Memory B cell (primary cell): Measurements from ENCODE around the gene CNRIP1.

ENCODE experiments used
- ATAC-seq: fragments of 150-1000 bp; cut with Tn5 transposase; 2 replicates; pipeline ENCODE4 v1.10.0; 2021; ENCODE audit warnings: low read depth, mild to moderate bottlenecking, moderate library complexity
- DNase-seq, 2 donors: peaks; one replicate each; pipeline ENCODE4 v3.0.0; 2022; ENCODE audit warnings: low spot score in 2 of 2
- H3K27ac Mint-ChIP-seq: one replicate; pipeline ENCODE4 v1.8.0; 2022; ENCODE audit warnings: mild to moderate bottlenecking, moderate library complexity, mixed read lengths
- H3K27me3 Mint-ChIP-seq: one replicate; pipeline ENCODE4 v1.8.0; 2022; ENCODE audit warnings: mixed read lengths
- H3K36me3 Mint-ChIP-seq: one replicate; pipeline ENCODE4 v1.8.0; 2022; ENCODE audit warnings: mild to moderate bottlenecking, mixed read lengths
- H3K4me1 Mint-ChIP-seq: one replicate; pipeline ENCODE4 v1.8.0; 2022; ENCODE audit warnings: mixed read lengths
- H3K4me3 Mint-ChIP-seq: one replicate; pipeline ENCODE4 v1.8.0; 2022; ENCODE audit warnings: mild to moderate bottlenecking, moderate library complexity, mixed read lengths
- H3K9me3 Mint-ChIP-seq: one replicate; pipeline ENCODE4 v1.8.0; 2022; ENCODE audit warnings: mixed read lengths

The CNRIP1 gene

DNA sequence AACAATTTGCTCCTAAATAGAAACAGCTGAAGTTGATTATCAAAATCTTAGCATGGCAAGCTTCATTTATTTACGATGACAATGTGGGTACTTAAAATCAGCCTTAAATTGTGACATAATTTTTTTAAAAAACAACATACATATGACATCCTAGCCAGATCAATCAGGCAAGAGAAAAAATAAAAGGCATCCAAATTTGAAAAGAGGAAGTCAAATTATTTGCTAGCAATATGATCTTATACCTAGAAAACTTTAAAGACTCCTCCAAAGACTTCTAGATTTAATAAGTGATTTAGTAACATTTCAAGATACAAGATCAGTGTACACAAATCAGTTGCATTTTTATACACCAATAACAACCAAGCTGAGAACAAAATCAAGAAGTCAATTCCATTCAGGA is 53.1 kb downstream of the CNRIP1 start:
- ATAC-seq (no peak), DNase-seq (no peak)
- Mint-ChIP-seq H3K9me3 (no peaks in the 10 kb centered on the region), H3K4me1 (peaks cover 3% of the 10 kb centered on the region), H3K27me3 (peaks cover 2% of the 10 kb centered on the region), H3K27ac (no peak overlapping the region), H3K4me3 (no peak overlapping the region), H3K36me3 (peaks cover 2% of the 10 kb centered on the region)

DNA sequence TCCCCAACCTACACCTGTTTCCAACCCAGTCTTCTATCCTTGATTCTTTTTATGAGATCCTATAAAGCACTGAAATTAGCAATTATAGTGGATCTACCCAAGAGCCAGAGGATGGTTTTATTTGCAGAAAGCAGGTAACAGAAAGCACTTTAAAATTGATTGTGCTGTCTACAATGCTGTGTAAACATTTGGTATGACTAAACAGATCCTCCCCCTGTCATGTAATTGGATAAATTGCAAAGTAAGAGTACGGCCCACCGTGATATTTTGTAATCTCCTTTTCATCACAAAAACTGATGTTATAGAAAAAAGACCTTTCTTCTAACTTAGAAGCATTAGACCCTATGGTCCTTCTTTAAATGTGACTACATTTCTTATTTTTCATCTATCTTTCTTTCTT is 56.1 kb downstream of the CNRIP1 start:
- ATAC-seq (no peak), DNase-seq (no peak)
- no peak overlapping the region for H3K4me3 Mint-ChIP-seq
- peaks cover 2% of the 10 kb centered on the region for H3K36me3 Mint-ChIP-seq
- no peak overlapping the region for H3K27ac Mint-ChIP-seq
- H3K9me3 Mint-ChIP-seq, result no peaks in the 10 kb centered on the region
- peaks cover 2% of the 10 kb centered on the region for H3K27me3 Mint-ChIP-seq
- peaks cover 3% of the 10 kb centered on the region for H3K4me1 Mint-ChIP-seq

DNA sequence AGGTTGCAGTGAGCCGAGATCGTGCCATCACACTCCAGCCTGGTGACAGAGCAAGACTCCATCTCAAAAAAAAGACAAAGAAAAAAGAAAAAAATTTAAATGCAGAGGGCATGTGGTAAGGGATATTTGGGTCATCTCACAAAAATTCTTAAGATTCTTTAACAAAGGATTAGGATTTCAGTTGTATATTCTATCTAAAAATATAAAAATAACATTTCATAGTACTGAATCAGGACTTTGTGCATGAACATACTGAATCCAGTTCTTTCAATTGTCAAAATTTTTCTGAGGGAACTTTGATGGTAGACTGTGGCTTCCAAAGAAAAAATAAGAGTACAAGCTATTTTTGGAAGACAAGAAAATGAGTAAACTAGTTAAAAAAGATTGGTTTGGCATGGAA is 60.9 kb downstream of the CNRIP1 start:
- H3K4me1 Mint-ChIP-seq, result peaks cover 4% of the 10 kb centered on the region
- H3K36me3 Mint-ChIP-seq, result no peaks in the 10 kb centered on the region
- DNase-seq (no peak), ATAC-seq (no peak)
- H3K27ac Mint-ChIP-seq, result no peak overlapping the region
- H3K27me3 Mint-ChIP-seq, result no peaks in the 10 kb centered on the region
- H3K4me3 Mint-ChIP-seq, result no peak overlapping the region
- H3K9me3 Mint-ChIP-seq, result no peaks in the 10 kb centered on the region

DNA sequence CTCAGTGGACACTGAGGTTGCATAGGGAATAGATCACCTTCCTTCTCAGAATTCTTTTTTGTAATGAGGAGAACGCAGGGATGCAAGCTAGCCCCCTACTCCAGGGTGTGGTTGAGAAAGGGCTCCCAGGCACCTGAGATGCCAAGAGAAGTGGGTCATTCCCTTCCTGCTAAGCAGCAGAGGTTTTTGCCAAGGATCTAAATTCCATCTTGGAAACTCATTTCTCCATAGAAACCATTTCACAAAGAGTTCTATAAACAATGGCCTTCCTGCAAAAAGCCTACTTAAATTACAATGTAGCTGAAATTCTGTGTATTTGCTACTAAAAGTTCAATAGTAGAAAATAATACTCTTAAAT is 63.7 kb downstream of the CNRIP1 start:
- DNase-seq, result no peak
- Mint-ChIP-seq H3K4me3 (no peak overlapping the region), H3K4me1 (peaks cover 15% of the 10 kb centered on the region), H3K27ac (no peak overlapping the region), H3K27me3 (no peaks in the 10 kb centered on the region), H3K9me3 (no peaks in the 10 kb centered on the region), H3K36me3 (peaks cover 4% of the 10 kb centered on the region)
- ATAC-seq, result no peak

DNA sequence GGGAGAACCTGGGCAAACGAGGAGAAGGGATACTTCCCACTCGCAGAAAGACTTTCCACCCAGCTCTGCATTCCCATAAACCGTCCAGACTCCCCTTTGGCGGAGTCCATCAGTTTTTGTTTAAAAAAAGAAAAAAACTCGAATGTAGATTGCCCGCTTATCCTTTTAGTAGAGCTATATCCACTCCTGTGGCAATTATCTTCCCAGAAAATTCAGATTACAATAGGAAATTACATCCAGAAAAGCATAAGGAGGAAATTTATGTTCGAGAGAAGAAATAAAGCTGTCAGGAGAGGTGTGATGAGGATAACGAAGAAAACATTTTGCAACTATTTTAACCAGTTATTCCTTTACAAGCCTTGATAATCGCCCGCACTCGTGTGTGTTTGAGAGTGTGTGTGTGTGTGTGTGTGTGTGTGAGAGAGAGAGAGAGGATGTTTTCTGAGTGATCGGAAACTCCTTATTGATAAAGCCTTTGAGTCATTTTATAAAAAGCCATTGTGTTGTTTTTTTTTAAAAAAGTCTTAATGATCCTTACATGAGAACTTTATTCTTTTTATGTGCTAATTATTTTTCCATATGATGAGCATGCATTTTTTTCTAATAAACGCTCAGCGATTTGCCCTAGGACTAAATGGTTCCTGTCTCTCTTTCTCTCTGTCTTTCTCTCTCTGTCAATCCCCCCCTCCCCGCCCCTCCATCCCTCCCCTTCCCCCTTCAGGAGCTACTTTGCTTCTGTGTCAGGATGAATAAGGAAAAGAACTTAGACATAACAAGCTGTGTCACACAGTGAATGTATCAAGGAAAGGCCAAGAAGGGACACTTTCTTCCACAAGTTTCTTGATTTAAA is 66.3 kb downstream of the CNRIP1 start:
- Mint-ChIP-seq H3K4me1 (peaks cover 23% of the 10 kb centered on the region), H3K27ac (peak overlapping the region; percentile 93), H3K9me3 (no peaks in the 10 kb centered on the region), H3K27me3 (no peaks in the 10 kb centered on the region), H3K4me3 (peak overlapping the region; percentile 97), H3K36me3 (peaks cover 5% of the 10 kb centered on the region)
- DNase-seq (peak in 1 of 2 donors; percentile 20), ATAC-seq (no peak)

DNA sequence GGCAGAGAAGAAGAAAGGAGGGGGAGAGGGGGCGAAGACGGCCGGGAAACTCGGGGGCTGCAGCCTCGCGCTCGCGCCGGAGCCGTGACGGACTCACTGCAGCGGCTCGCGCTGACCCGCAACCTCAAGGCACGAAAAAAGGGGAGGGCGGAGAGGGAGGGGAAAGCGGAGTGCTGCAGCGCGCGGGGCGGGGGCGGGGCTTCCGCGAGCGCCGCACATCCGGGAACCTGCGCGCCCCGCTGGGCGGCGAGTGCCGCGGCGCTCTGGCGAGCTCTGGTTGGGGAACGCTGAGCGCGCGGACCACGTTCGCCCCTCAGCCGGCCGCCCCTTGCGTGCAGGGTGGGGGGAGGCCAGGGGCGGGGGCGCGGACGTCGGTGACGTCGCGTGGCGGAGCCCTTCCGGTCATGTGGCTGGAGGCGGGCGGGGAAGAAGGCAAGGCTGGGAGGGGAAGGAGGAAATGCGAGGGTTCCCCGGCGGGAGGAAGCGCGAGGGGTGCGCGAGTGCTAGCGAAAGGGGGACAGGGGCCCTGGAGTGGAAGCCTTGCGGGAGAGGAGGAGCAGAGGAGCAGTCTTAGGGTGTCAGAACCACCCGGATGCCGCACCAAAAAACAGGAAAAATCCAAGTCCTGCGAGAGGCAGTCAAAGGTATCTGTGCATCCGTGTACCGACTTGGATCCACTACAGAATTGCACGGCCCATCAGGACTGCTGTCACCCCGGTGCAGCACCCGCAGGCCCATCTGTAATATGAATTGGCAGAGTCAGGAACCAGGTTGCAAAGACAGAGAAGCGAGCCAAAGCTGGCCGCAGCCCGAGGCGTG is 67.1 kb downstream of the CNRIP1 start, which contains the start of gene PPP3R1:
Gene PPP3R1, minus strand, starts transcription at position 133 of the 819 bp plus-strand sequence. CDS start 405 bp downstream, outside the sequence.
- ATAC-seq (peak; percentile 76), DNase-seq (peak; percentile 87 to 89)
- H3K27ac Mint-ChIP-seq, result peak within 1 kb of the TSS; percentile 93
- H3K4me1 Mint-ChIP-seq, result peaks cover 23% of the 10 kb centered on the region
- H3K4me3 Mint-ChIP-seq, result peak within 1 kb of the TSS; percentile 97
- peaks cover 5% of the 10 kb centered on the region for H3K36me3 Mint-ChIP-seq
- H3K9me3 Mint-ChIP-seq, result no peaks in the 10 kb centered on the region
- H3K27me3 Mint-ChIP-seq, result no peaks in the 10 kb centered on the region

DNA sequence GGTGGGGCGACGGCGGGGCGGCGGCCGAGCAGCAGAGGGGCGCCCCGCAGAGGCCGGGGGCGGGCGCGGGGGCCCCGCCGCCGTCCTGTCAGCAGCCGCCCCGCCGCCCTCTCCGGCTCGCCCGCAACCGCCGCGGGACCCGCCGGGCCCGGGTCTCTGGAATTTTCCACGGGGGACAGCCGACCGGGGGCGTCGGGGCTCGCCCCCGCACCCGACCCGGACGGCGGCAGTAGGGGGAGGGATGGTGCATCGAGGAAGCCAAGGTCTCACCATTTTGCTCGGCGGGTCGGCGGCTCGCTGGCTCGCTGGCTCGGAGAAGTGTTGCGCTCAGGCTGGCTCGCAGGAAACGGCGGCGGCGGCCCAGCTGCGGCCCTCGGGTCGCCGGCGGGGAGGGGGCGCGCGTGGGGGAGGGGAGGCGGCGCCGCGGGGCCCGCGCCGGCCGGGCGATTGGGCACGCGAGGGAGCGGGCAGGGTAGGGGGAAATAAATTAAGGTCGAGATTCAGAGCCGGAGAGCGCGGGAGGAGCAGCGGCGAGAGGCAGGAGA is 67.8 kb downstream of the CNRIP1 start:
- ATAC-seq (no peak), DNase-seq (peak in 1 of 2 donors; percentile 21)
- Mint-ChIP-seq H3K9me3 (no peaks in the 10 kb centered on the region), H3K27me3 (no peaks in the 10 kb centered on the region), H3K27ac (peak overlapping the region; percentile 93), H3K36me3 (peaks cover 5% of the 10 kb centered on the region), H3K4me1 (peaks cover 23% of the 10 kb centered on the region), H3K4me3 (peak overlapping the region; percentile 97)

DNA sequence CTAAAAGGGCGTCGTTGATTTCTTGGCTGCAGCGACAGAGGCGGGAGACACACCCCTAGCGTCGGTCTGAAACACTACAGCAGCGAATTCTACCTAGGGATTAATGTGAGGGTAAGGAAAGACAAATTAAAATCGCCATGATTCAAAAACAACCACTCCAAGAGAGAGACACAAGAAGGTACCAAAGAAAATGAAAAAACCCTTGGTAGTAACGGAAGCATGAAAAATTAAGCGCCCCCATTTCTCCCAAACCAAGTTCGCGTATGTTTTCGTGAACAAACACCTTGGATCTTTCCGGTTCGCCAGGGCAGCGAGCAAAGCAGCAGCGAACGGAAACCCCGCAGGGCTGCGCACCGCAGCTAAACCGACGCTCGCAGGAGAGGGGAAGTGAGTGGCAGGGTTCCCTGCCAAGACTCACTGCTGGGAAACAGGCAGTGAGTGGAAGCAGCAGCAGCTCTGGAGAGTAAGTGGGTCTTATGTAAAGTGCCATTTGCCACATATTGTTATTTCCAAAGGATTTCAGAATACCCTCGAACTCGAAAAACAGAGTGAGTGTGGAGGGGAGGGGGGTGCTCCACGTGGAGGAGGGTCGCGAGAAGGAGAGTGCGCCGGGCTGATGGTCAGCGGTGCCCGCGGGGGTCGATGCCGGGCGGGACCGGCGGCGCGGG is 68.4 kb downstream of the CNRIP1 start:
- peaks cover 23% of the 10 kb centered on the region for H3K4me1 Mint-ChIP-seq
- peak; percentile 61 for ATAC-seq
- H3K27me3 Mint-ChIP-seq, result no peaks in the 10 kb centered on the region
- peak overlapping the region; percentile 93 for H3K27ac Mint-ChIP-seq
- peak overlapping the region; percentile 93 for H3K4me3 Mint-ChIP-seq
- H3K36me3 Mint-ChIP-seq, result peaks cover 5% of the 10 kb centered on the region
- no peaks in the 10 kb centered on the region for H3K9me3 Mint-ChIP-seq
- peak; percentile 65 to 78 for DNase-seq

DNA sequence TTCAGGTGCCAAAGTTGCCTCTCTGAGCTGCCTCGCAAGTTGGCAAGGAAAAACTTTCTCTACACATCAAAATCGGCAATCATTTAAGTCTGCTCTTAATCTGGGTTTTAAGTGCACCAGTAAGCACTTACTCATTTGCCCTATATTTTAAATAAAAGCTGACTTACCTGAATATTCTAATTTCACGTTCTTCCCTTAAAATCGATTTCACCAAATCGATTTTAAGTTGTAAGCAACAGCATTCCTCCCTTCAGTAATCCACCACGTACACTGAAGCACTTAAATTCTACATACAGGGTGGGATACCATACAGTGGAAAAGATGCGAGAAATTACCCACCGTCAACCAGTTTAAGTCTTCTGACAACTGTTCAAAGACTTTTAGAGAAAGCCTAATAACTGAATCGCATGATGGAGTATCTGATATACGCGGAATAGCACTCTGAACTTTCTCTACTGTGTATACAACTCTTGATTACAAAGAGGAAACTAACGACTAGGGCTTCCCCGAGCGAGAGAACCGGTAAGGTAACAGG is 69.0 kb downstream of the CNRIP1 start:
- DNase-seq (no peak), ATAC-seq (no peak)
- Mint-ChIP-seq H3K27me3 (no peaks in the 10 kb centered on the region), H3K27ac (peak overlapping the region; percentile 93), H3K9me3 (no peaks in the 10 kb centered on the region), H3K4me3 (peak overlapping the region; percentile 93), H3K4me1 (peaks cover 23% of the 10 kb centered on the region), H3K36me3 (peaks cover 5% of the 10 kb centered on the region)

DNA sequence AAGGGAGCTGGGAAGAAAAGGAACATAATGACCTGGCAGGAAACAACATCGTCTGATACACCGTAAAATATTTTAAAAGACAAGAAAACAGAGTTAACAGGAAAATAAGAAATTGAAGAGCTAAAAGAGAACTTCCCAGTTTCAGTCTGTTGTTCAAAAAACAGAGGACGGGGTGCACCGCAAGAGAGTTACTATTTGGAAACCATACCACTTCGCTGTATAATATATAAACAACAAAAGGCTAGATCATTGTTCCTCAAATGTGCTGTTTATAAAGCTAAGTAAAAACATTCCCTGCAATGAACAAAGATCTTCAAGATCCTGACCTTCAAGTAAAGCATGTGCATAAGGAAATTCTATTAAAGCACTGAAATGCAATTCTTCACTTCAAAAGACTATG is 69.6 kb downstream of the CNRIP1 start:
- DNase-seq (peak in 1 of 2 donors; percentile 7), ATAC-seq (no peak)
- Mint-ChIP-seq H3K36me3 (peaks cover 5% of the 10 kb centered on the region), H3K27ac (peak overlapping the region; percentile 93), H3K9me3 (no peaks in the 10 kb centered on the region), H3K27me3 (no peaks in the 10 kb centered on the region), H3K4me1 (peaks cover 23% of the 10 kb centered on the region), H3K4me3 (peak overlapping the region; percentile 93)

DNA sequence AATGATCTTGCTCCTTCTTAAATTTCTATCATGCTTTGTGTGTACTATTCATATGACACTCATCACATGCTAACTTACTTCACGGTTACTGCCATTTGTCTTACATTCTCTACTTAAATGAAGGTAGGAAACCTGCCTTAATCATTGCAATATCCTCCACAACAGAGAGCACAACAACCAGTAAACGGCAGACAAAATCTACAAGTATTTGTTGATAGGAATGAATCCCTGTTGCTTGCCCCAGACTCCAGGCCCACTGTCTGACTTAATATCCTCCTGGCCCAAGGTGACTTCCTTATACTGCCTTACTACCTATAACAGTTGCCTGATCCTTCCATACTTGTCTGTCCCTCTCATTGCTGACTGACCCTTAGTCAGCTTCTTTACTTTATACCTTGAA is 70.9 kb downstream of the CNRIP1 start:
- H3K4me3 Mint-ChIP-seq, result no peak overlapping the region
- H3K27me3 Mint-ChIP-seq, result no peaks in the 10 kb centered on the region
- no peaks in the 10 kb centered on the region for H3K9me3 Mint-ChIP-seq
- H3K4me1 Mint-ChIP-seq, result peaks cover 19% of the 10 kb centered on the region
- H3K27ac Mint-ChIP-seq, result no peak overlapping the region
- H3K36me3 Mint-ChIP-seq, result peaks cover 5% of the 10 kb centered on the region
- DNase-seq, result no peak
- ATAC-seq, result no peak

DNA sequence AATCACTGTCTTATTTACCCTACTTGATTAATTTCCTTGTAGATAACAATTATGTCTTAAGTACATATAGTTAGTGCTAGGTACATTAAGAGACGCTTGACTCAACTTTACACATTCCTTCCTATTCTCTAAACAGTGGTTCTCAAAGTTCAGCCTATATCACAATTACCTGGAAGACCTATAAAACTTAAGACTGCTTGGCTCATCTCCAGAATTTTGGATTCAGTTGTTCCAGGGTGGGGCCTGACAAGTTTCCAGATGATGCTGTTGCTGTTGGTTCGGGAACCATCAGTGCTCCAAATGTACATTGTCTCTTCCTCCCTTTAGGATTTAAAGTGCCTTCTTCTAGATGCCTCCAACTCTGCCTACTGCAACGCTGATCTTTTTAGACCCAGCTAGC is 71.4 kb downstream of the CNRIP1 start:
- ATAC-seq (no peak), DNase-seq (no peak)
- no peaks in the 10 kb centered on the region for H3K27me3 Mint-ChIP-seq
- no peaks in the 10 kb centered on the region for H3K9me3 Mint-ChIP-seq
- peaks cover 5% of the 10 kb centered on the region for H3K36me3 Mint-ChIP-seq
- no peak overlapping the region for H3K4me3 Mint-ChIP-seq
- peaks cover 15% of the 10 kb centered on the region for H3K4me1 Mint-ChIP-seq
- no peak overlapping the region for H3K27ac Mint-ChIP-seq

DNA sequence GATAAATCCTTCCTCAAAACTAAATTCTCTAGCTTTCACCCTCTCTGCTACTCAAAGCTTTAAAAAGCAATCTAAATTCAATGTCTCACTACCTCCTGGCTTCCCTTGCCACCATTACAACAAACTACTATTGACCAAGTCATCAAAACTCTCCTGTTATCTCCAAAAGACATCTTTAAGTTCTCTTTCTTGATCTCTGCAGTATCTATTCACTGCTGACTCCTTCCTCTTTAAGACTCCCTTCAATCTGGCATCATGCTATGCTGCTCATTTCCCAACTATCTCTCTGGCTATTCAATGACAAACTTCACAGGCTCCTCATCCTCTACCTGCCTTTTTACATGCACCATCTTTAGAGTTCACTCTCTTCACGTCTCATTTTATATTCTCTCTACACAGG is 73.4 kb downstream of the CNRIP1 start:
- DNase-seq, result no peak
- Mint-ChIP-seq H3K27me3 (no peaks in the 10 kb centered on the region), H3K27ac (no peak overlapping the region), H3K4me1 (peaks cover 12% of the 10 kb centered on the region), H3K9me3 (no peaks in the 10 kb centered on the region), H3K4me3 (no peak overlapping the region), H3K36me3 (peaks cover 3% of the 10 kb centered on the region)
- ATAC-seq, result no peak
